Measurements from ENCODE around the gene MYO1D.

Gene MYO1D

GRCh38 chr17:32719689-32720088 lies 157.2 kb downstream of the MYO1D start:
- TF ChIP-seq TCF12 (IDR thresholded peaks at IDR 0.05; ENCODE audit: low read depth): no peak
- no peak for TF ChIP-seq YY1 (IDR thresholded peaks at IDR 0.05; ENCODE audit: low read depth)
- no peak for TF ChIP-seq REST (IDR thresholded peaks at IDR 0.05; ENCODE audit: low read depth)
- TF ChIP-seq NFIC (IDR thresholded peaks at IDR 0.05): no peak

GRCh38 chr17:32713081-32713480 lies 163.8 kb downstream of the MYO1D start:
- TF ChIP-seq RAD21 (IDR thresholded peaks at IDR 0.05; ENCODE audit: low read depth) (no peak), TCF12 (IDR thresholded peaks at IDR 0.05; ENCODE audit: low read depth) (no peak), NFIC (IDR thresholded peaks at IDR 0.05) (no peak), REST (IDR thresholded peaks at IDR 0.05; ENCODE audit: low read depth) (no peak), YY1 (IDR thresholded peaks at IDR 0.05; ENCODE audit: low read depth) (no peak)

GRCh38 chr17:32709562-32709961 lies 167.4 kb downstream of the MYO1D start:
- no peak for TF ChIP-seq REST (IDR thresholded peaks at IDR 0.05; ENCODE audit: low read depth)
- TF ChIP-seq YY1 (IDR thresholded peaks at IDR 0.05; ENCODE audit: low read depth): no peak
- no peak for TF ChIP-seq MAX (IDR thresholded peaks at IDR 0.05)
- TF ChIP-seq ZBTB7A (IDR thresholded peaks at IDR 0.05; ENCODE audit: low read depth): no peak
- no peak for TF ChIP-seq EP300 (IDR thresholded peaks at IDR 0.05; ENCODE audit: borderline replicate concordance)
- TF ChIP-seq CREB1 (IDR thresholded peaks at IDR 0.05; ENCODE audit: low read depth): no peak
- TF ChIP-seq NFIC (IDR thresholded peaks at IDR 0.05): no peak
- TF ChIP-seq CEBPB (IDR thresholded peaks at IDR 0.05): no peak
- no peak for TF ChIP-seq RAD21 (IDR thresholded peaks at IDR 0.05; ENCODE audit: low read depth)
- no peak for TF ChIP-seq TEAD4 (IDR thresholded peaks at IDR 0.05)
- TF ChIP-seq EGR1 (IDR thresholded peaks at IDR 0.05): no peak

GRCh38 chr17:32701871-32702270 lies 175.1 kb downstream of the MYO1D start:
- TF ChIP-seq EGR1 (IDR thresholded peaks at IDR 0.05) (no peak), EP300 (IDR thresholded peaks at IDR 0.05; ENCODE audit: borderline replicate concordance) (no peak), TAF1 (IDR thresholded peaks at IDR 0.05; ENCODE audit: low read depth) (no peak), CEBPB (IDR thresholded peaks at IDR 0.05) (no peak), FOXM1 (IDR thresholded peaks at IDR 0.05; ENCODE audit: borderline replicate concordance, low read depth) (no peak), ZBTB7A (IDR thresholded peaks at IDR 0.05; ENCODE audit: low read depth) (no peak), YY1 (IDR thresholded peaks at IDR 0.05; ENCODE audit: low read depth) (no peak), NFIC (IDR thresholded peaks at IDR 0.05) (no peak), REST (IDR thresholded peaks at IDR 0.05; ENCODE audit: low read depth) (no peak), TCF12 (IDR thresholded peaks at IDR 0.05; ENCODE audit: low read depth) (no peak), RAD21 (IDR thresholded peaks at IDR 0.05; ENCODE audit: low read depth) (no peak), CREB1 (IDR thresholded peaks at IDR 0.05; ENCODE audit: low read depth) (no peak)

- TF ChIP-seq FOXM1 (IDR thresholded peaks at IDR 0.05; ENCODE audit: borderline replicate concordance, low read depth): no peak
- TF ChIP-seq CEBPB (IDR thresholded peaks at IDR 0.05): no peak
- no peak for TF ChIP-seq CREB1 (IDR thresholded peaks at IDR 0.05; ENCODE audit: low read depth)
- no peak for TF ChIP-seq USF1 (IDR thresholded peaks at IDR 0.05)
- TF ChIP-seq TCF12 (IDR thresholded peaks at IDR 0.05; ENCODE audit: low read depth): no peak
- TF ChIP-seq ZBTB7A (IDR thresholded peaks at IDR 0.05; ENCODE audit: low read depth): no peak
- no peak for TF ChIP-seq TAF1 (IDR thresholded peaks at IDR 0.05; ENCODE audit: low read depth)
- no peak for TF ChIP-seq YY1 (IDR thresholded peaks at IDR 0.05; ENCODE audit: low read depth)
- TF ChIP-seq EP300 (IDR thresholded peaks at IDR 0.05; ENCODE audit: borderline replicate concordance): no peak
- TF ChIP-seq NFIC (IDR thresholded peaks at IDR 0.05): no peak
- no peak for TF ChIP-seq REST (IDR thresholded peaks at IDR 0.05; ENCODE audit: low read depth)
- TF ChIP-seq TEAD4 (IDR thresholded peaks at IDR 0.05): no peak
- no peak for TF ChIP-seq MAX (IDR thresholded peaks at IDR 0.05)
Measured at GRCh38 chr17:32699247-32699646, 177.7 kb downstream of the MYO1D start.

Data from Ishikawa (cell line).